ENCODE results near the gene CD46.
A peak's percentile ranks its signal among the peaks of the same experiment; 100 is the strongest.

CD46 gene

DNA sequence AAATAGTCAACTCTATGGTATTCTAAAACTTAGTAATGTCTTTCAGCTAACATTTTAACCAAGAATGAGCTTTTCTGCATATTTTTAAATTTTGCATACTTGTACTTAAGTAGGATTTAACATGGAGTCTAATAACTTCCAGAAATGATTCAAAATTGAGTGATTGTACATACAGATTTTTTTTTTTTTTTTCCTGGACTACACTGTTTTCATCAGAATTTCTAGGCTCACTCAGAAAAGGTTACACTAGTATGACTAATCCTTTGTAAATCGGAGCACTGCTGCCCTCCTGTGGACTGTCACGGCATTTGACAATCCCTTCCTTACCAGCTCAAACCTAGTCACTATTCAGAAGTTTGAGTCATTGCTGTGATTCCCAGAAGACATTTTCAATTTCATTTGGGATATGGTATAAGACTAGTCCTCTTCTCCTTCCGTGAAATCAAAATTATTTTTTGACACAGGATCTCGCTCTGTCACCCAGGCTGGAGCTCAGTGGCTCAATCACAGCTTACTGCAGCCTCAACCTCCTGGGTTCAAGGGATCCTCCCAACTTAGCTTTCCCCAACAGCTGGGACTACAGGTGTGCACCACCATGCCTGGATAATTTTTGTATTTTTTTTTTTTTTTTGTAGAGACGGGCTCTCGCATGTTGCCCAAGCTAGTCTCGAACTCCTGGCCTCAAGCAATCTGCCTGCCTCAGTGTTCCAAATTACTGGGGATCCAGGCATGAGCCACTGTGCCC is 45.5 kb downstream of the CD46 start:
- TF ChIP-seq, protein P1, sequence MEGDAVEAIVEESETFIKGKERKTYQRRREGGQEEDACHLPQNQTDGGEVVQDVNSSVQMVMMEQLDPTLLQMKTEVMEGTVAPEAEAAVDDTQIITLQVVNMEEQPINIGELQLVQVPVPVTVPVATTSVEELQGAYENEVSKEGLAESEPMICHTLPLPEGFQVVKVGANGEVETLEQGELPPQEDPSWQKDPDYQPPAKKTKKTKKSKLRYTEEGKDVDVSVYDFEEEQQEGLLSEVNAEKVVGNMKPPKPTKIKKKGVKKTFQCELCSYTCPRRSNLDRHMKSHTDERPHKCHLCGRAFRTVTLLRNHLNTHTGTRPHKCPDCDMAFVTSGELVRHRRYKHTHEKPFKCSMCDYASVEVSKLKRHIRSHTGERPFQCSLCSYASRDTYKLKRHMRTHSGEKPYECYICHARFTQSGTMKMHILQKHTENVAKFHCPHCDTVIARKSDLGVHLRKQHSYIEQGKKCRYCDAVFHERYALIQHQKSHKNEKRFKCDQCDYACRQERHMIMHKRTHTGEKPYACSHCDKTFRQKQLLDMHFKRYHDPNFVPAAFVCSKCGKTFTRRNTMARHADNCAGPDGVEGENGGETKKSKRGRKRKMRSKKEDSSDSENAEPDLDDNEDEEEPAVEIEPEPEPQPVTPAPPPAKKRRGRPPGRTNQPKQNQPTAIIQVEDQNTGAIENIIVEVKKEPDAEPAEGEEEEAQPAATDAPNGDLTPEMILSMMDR (IDR thresholded peaks at IDR 0.05; ENCODE audit: extremely low read depth, missing control alignments): peak; percentile 72
- peak; percentile 67 for DNase-seq (ENCODE audit: low spot score)

DNA sequence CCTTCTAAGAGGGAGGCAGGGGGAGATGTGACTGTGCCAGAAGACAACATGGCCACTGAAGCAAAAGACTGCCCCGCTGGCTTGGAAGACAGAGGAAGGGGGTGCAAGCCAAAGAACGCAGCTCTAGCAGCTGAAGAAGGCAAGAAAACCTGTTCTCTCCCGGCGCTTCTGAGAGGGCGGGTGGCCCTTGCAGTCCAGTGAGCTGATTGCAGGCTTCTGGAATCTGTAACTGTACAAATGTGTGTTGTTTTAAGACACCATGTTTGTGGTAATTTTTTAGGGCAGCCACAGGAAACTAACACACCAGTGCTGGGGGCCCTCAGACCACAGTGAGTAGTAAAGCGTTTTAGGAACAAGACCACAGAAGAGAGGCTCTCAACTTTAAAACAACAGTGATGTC is 47.0 kb downstream of the CD46 start:
- no peak for DNase-seq (ENCODE audit: low spot score)
- TF ChIP-seq, protein P1 (IDR thresholded peaks at IDR 0.05; ENCODE audit: extremely low read depth, missing control alignments): no peak

DNA sequence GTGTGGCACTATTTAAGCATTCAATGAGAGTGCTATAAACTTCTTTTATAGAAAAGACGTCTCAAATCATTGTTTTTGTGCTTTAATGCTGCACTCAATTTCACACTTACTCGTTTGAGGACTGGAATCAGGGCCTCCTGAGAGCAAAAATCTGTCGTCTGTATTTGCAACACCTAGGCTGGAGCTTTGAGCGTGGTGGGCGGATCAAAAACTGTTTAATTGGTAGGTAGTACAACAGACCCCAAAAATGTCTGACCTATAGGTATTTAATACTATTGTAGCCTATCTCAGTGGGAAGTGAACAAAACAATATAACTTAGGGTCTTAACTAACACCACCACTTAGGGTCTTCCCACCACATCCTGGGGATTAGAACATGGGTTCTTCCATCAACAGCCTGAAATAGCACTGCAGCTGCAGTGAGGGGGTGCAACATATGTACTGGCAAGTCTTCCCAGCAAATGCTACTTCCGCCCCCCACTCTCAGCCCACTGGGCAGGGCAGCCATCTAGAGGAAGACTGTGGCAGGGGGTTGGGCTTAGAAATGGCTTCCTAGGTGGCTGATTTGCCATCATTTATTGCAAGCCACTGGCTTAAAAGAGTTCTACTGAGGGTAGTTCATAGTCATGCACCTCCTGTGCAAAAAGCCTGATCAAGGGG is 48.3 kb downstream of the CD46 start:
- DNase-seq (ENCODE audit: low spot score): no peak
- TF ChIP-seq, protein P1 (IDR thresholded peaks at IDR 0.05; ENCODE audit: extremely low read depth, missing control alignments): no peak

DNA sequence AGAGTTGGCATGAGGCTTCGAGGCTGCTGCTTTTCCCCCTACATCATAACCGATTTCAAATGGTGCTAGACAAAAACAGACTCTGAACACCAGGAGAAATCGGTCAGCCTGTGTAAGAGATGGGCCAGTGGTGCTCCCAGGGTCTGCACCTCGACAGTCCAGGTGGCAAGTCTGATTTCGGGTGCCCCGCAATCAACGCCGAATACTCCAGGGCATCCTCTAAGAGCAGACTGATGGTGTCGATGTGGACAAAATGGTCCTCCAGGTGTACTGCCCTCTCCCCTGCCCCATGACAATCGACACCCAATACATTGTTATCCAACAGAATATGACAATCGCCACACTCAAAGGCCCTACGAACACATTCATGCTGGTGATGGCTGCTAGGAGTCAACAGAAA is 50.0 kb downstream of the CD46 start:
- TF ChIP-seq, protein P1 (IDR thresholded peaks at IDR 0.05; ENCODE audit: extremely low read depth, missing control alignments): no peak
- DNase-seq (ENCODE audit: low spot score): no peak

DNA sequence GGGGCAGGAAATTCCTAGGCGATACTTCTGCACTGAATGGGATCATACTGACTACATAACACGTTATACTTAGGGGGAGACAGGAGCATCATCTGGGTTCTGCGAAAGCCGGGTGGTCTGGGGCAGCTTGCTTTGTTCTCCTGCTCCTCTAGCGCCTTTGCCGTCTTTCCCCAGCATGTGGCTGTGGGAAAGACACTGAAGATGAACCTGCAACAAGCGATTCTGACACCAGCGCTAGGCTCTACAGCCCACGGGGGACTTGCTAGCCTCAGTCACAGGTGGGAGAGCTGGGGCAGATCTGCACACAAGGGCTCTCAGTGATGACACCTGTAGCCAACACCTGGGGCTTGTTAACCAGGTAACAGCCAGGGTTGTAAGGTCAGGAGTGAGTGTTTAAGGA is 51.8 kb downstream of the CD46 start:
- DNase-seq (ENCODE audit: low spot score): no peak
- TF ChIP-seq, protein P1 (IDR thresholded peaks at IDR 0.05; ENCODE audit: extremely low read depth, missing control alignments): no peak

DNA sequence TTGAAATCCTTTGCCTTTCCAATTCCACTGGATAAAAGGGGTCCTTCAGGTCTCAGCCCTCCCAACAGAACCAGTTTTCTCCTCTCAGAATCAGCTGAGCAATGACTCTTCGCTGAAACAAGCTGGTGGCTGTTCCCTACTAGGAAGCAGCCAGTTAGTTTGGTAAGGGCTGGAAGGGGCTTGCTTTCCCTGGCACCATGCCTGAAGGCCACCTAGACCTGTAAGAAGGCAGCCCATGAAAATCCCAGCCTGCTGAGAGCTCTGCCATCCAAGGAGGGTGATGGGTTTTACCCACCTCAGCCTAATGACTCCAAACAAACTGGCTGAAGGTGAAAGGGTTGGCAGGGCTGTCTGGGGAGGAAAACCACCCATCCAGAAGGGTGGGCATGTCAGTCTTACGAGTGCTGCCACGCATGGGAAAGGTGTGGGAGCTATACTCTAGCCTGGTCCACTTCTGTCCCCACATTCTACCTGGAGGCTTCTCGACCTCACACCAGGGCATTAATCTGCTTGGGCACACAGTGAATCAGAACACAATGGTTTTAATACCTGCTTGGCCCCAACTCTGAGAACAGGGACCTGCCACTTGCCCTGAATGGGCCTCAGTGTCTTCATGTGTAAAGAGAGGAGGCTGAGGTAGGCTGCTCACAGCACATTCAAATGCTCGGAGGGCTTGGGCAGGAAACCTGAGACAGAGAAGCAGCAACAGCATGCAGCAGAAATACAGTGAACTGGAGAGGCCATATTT is 53.0 kb downstream of the CD46 start:
- TF ChIP-seq, protein P1 (IDR thresholded peaks at IDR 0.05; ENCODE audit: extremely low read depth, missing control alignments): no peak
- DNase-seq (ENCODE audit: low spot score): no peak
